Progenitor cell of endocrine pancreas (in vitro differentiated cells): Measurements from ENCODE around the gene TNFSF12. TPM values are rescaled to one million over a fixed set of nuclear protein-coding genes. Genes with fewer than 3 reads are reported as not detected.

Experiments
- DNase-seq: peaks from one replicate; pipeline ENCODE4 v3.0.0; 2021; ENCODE audit warnings: low spot score; ENCODE audit not compliant: unreplicated experiment
- H3K27ac Mint-ChIP-seq: 2 replicates; pipeline ENCODE4 v1.8.0; 2021; ENCODE audit warnings: mild to moderate bottlenecking, moderate library complexity, mixed read lengths
- H3K27me3 Mint-ChIP-seq: 2 replicates; pipeline ENCODE4 v1.8.0; 2021; ENCODE audit warnings: mixed read lengths
- H3K36me3 Mint-ChIP-seq: 2 replicates; pipeline ENCODE4 v1.8.0; 2022; ENCODE audit warnings: mixed read lengths; ENCODE audit not compliant: insufficient read depth
- H3K4me1 Mint-ChIP-seq: 2 replicates; pipeline ENCODE4 v1.8.0; 2021; ENCODE audit warnings: low read depth, mixed read lengths
- H3K4me3 Mint-ChIP-seq: 2 replicates; pipeline ENCODE4 v1.8.0; 2021; ENCODE audit warnings: low read depth, mild to moderate bottlenecking, moderate library complexity, mixed read lengths
- H3K9me3 Mint-ChIP-seq: 2 replicates; pipeline ENCODE4 v1.8.0; 2021; ENCODE audit warnings: low read depth, mixed read lengths
- CTCF ChIP-seq: fragments of 200-600 bp; sonication (generic); IDR thresholded peaks from one replicate; pipeline ENCODE4 v1.5.0; 2021; ENCODE audit warnings: antibody characterized with exemption, mild to moderate bottlenecking; ENCODE audit not compliant: unreplicated experiment
- total RNA-seq: library from RNA; stranded (reverse); gene quantifications from 2 replicates; pipeline ENCODE4 v1.2.1, GENCODE V29; 2021

The TNFSF12 gene
- total RNA-seq, 1 donor from 2014 or later: 9.4 TPM

DNA sequence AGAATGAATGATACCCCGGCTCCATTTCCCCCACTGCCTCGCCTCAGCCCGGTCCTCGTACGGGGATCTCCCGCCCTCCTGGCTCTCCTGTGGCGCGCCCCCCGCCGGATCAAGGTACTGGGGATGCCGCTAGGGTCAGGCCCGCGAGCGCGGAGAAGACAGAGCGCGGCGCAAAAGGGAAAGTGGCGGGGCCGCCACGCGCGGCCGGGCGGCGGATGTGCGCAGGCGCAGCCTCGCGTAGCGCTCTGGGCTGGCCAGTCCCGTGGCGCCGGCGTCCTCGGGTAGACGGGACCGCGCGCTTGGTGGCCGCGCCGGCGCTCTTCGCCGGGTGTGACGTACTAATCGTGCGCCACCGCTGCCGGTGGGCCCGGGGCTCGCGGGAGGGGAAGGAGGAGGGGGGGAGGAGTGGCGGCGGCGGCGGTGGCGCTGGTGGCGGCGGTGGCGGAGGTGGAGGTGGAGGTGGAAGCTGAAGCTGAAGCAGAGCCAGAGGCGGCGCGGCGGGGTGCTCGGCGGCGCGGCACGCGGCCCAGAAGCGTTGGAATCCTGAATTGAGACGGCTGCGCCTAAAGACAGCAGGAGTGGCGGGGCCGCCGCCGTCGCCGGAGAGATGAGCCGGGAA is 12.8 kb downstream of the TNFSF12 start, which contains the start of gene SENP3:
SENP3 (plus strand) TSS at position 331 of the 619 bp plus-strand sequence. CDS start 1,158 bp downstream, outside the sequence.
- H3K9me3 Mint-ChIP-seq: no peaks in the 10 kb centered on the region
- no peaks in the 10 kb centered on the region for H3K27me3 Mint-ChIP-seq
- TF ChIP-seq CTCF: no peak
- peak within 1 kb of the TSS; percentile 96 for H3K27ac Mint-ChIP-seq
- no peaks in the 10 kb centered on the region for H3K36me3 Mint-ChIP-seq
- peak; percentile 87 for DNase-seq
- peak within 1 kb of the TSS; percentile 89 for H3K4me3 Mint-ChIP-seq
- H3K4me1 Mint-ChIP-seq: peaks cover 25% of the 10 kb centered on the region

DNA sequence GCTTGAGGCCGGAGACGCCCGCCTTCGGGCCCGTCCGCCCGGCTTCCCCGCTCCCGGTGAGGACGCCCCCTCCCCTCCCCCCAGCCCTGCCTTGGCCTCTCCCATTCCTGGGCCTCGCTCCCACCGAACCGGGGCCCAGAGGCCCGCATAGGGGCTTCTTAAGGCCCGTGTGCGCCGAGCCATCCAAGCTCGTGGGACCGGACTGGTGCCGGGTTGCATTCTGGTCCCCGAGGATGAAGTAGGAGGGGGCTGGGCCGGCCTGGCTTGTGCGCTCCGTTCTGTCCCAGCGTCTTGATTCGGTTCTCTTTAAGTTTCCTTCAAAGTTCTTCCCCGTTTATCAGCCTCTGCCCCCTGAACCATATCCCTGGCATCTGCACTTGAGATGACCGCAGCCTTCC is 13.3 kb downstream of the TNFSF12 start:
- Mint-ChIP-seq H3K4me3 (peak overlapping the region; percentile 89), H3K27me3 (no peaks in the 10 kb centered on the region), H3K9me3 (no peaks in the 10 kb centered on the region), H3K27ac (peak overlapping the region; percentile 95), H3K36me3 (peaks cover 3% of the 10 kb centered on the region), H3K4me1 (peaks cover 25% of the 10 kb centered on the region)
- no peak for DNase-seq
- TF ChIP-seq CTCF: no peak

DNA sequence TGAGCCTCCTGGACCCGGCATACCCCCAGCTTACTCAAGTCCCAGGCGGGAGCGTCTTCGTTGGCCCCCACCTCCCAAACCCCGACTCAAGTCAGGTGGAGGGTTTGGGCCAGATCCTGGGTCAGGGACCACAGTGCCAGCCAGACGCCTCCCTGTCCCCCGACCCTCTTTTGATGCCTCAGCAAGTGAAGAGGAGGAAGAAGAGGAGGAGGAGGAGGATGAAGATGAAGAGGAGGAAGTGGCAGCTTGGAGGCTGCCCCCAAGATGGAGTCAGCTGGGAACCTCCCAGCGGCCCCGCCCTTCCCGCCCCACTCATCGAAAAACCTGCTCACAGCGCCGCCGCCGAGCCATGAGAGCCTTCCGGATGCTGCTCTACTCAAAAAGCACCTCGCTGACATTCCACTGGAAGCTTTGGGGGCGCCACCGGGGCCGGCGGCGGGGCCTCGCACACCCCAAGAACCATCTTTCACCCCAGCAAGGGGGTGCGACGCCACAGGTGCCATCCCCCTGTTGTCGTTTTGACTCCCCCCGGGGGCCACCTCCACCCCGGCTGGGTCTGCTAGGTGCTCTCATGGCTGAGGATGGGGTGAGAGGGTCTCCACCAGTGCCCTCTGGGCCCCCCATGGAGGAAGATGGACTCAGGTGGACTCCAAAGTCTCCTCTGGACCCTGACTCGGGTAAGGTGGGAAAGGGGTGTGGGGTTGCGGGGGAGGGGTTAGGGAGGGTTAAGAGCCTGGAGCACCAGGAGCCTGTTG is 14.4 kb downstream of the TNFSF12 start:
- peaks cover 7% of the 10 kb centered on the region for H3K36me3 Mint-ChIP-seq
- H3K4me1 Mint-ChIP-seq: peaks cover 20% of the 10 kb centered on the region
- peak overlapping the region; percentile 95 for H3K27ac Mint-ChIP-seq
- peak overlapping the region; percentile 89 for H3K4me3 Mint-ChIP-seq
- H3K27me3 Mint-ChIP-seq: no peaks in the 10 kb centered on the region
- no peak for TF ChIP-seq CTCF
- no peak for DNase-seq
- H3K9me3 Mint-ChIP-seq: no peaks in the 10 kb centered on the region

- Mint-ChIP-seq H3K27me3 (no peaks in the 10 kb centered on the region), H3K4me1 (peaks cover 12% of the 10 kb centered on the region), H3K36me3 (peaks cover 23% of the 10 kb centered on the region), H3K4me3 (no peak overlapping the region), H3K27ac (no peak overlapping the region), H3K9me3 (no peaks in the 10 kb centered on the region)
- TF ChIP-seq CTCF: no peak
- no peak for DNase-seq
These were observed 20.7 kb downstream of the TNFSF12 start for GRCh38 chr17:7569571-7569970.

DNA sequence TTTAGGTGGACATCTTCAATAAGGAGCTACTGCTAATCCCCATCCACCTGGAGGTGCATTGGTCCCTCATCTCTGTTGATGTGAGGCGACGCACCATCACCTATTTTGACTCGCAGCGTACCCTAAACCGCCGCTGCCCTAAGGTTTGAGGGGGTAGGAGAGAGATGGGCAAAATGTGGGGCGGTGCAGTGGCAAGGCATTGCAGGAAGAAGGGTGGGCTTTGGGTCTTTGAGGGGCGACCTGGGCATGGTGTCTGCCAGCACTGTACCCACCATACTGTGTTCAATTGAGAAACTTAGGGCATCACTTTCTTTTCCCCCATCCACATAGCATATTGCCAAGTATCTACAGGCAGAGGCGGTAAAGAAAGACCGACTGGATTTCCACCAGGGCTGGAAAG is 21.5 kb downstream of the TNFSF12 start:
- no peak overlapping the region for H3K4me3 Mint-ChIP-seq

More for the DNA sequence above, 21.5 kb downstream of the TNFSF12 start:
- peak overlapping the region; percentile 62 for H3K27ac Mint-ChIP-seq
- H3K36me3 Mint-ChIP-seq: peaks cover 30% of the 10 kb centered on the region
- no peaks in the 10 kb centered on the region for H3K27me3 Mint-ChIP-seq
- TF ChIP-seq CTCF: no peak
- no peaks in the 10 kb centered on the region for H3K9me3 Mint-ChIP-seq
- no peak for DNase-seq
- peaks cover 17% of the 10 kb centered on the region for H3K4me1 Mint-ChIP-seq
